Measurements from ENCODE around the gene LDLRAD4. TPM values are rescaled to one million over a fixed set of nuclear protein-coding genes. Genes with fewer than 3 reads are reported as not detected.

The LDLRAD4 gene
- total and polyA plus RNA-seq, 2 donors (not counting 1 experiment from before 2014, with no cell fraction given): 13.9 to 35.7 TPM

DNA sequence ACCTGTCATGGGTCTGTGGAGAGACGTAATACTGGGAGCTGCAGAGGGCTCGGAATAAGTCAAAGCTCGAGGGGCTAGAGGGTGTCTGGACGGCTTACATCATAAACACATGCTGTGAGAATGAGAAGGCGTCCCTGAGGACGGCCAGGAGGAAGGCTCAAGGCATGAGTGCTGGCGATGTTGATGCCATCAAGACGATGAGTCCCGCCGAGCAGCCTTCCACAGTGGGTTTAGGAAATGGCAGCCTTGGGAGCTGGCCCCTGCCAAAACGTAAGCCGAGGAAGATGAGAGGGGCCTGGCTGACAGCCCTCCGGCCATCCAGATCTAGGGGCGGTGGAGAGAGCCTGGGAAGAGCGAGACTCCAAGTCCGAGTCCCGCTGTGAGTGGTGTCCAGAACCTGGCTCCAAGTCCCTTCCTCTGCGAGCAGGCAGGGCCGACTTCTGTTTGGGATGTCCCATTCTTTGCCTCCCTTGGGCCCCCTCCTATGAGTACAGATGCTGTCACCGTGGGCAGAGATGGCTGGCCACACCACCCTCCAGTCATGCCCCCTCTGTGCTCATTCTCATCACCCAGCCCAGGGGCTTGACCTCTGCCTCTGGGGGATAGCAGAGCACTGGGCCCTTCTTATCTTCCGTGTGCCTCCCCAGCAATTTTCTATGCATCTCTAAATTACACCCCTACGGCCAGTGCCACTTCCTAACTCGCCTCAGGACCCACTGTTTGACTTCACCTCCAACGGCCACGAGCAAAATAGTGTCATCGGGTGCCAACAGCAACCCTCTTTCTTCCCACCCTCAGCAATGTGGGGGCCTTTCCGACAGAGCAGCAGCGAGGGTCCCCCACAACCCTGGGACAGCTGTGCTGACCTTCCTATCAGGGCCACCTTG, 332.1 kb downstream of the LDLRAD4 start:
- Histone ChIP-seq H2AFZ (ENCODE audit: insufficient read depth, low read depth, low read length, poor library complexity, severe bottlenecking) (no peak overlapping the region), H3K4me1 (ENCODE audit: control insufficient read depth in 2 of 2, insufficient read depth in 2 of 2, low read length in 2 of 2) (peaks cover 20 to 21% of the 10 kb centered on the region in 2 donors), H3K36me3 (replicated peaks in 1 of 2; ENCODE audit: control extremely low read depth in 1 of 2, control insufficient read depth in 1 of 2, extremely low read depth in 1 of 2, insufficient read depth in 2 of 2, low read length in 1 of 2) (no peaks in the 10 kb centered on the region), H3K79me2 (ENCODE audit: control insufficient read depth, insufficient read depth, low read length) (peaks cover 39% of the 10 kb centered on the region), H3K4me3 (ENCODE audit: control extremely low read depth in 1 of 5, extremely low read depth in 1 of 5, insufficient read depth in 1 of 5, low read depth in 2 of 5, low read length in 4 of 5) (no peak overlapping the region), H3K27ac (ENCODE audit: low read length in 2 of 2) (no peak overlapping the region), H3K4me2 (replicated peaks; ENCODE audit: low read depth, low read length, poor library complexity, severe bottlenecking) (no peak overlapping the region), H3K9me3 (ENCODE audit: control extremely low read depth in 1 of 3, control insufficient read depth in 2 of 3, insufficient read depth in 1 of 3, low read length in 2 of 3) (peaks cover 0 to 15% (median 4%) of the 10 kb centered on the region in 3 donors), H3K9ac (ENCODE audit: low read length) (no peak overlapping the region), H3K27me3 (replicated peaks in 1 of 4; ENCODE audit: control extremely low read depth in 1 of 4, control insufficient read depth in 3 of 4, insufficient read depth in 4 of 4, low read length in 3 of 4) (no peaks in the 10 kb centered on the region), H4K20me1 (ENCODE audit: control insufficient read depth, insufficient read depth, low read length, poor library complexity, severe bottlenecking) (no peaks in the 10 kb centered on the region)
- ChIA-PET POLR2A (no interaction called here), CTCF (interaction anchor here (1.3 to 3.3 kb wide), 3 partner anchors 7 to 82 kb away, joined by 3 to 26 read pairs (median 12); no protein-coding TSS in a partner anchor)
- Mint-ChIP-seq H3K4me3 (no peak overlapping the region), H3K4me1 (peaks cover 15% of the 10 kb centered on the region), H3K27ac (peak overlapping the region; percentile 17), H3K9me3 (ENCODE audit: insufficient read depth) (no peaks in the 10 kb centered on the region), H3K27me3 (peaks cover 5% of the 10 kb centered on the region)
- DNase-seq (no peak), ATAC-seq (ENCODE audit: low read depth) (no peak)
- 97% methylated on average over 27 of the region's 28 CpGs for WGBS (ENCODE audit: insufficient coverage)
- intact Hi-C loops (cut with micrococcal nuclease): no loop called here
- TF ChIP-seq CTCF (IDR thresholded peaks at IDR 0.05) (no peak), EZH2 (IDR thresholded peaks at IDR 0.05; ENCODE audit: borderline replicate concordance, insufficient read depth, low read depth, low read length, poor library complexity, severe bottlenecking) (no peak)

- Mint-ChIP-seq H3K4me1 (peaks cover 15% of the 10 kb centered on the region), H3K27me3 (peaks cover 5% of the 10 kb centered on the region), H3K4me3 (no peak overlapping the region), H3K9me3 (ENCODE audit: insufficient read depth) (no peaks in the 10 kb centered on the region), H3K27ac (no peak overlapping the region)
- H3K4me2 ChIP-seq (replicated peaks; ENCODE audit: low read depth, low read length, poor library complexity, severe bottlenecking): no peak overlapping the region
- no peak overlapping the region for H3K27ac ChIP-seq (ENCODE audit: low read length in 2 of 2)
- no peaks in the 10 kb centered on the region for H3K27me3 ChIP-seq (replicated peaks in 1 of 4; ENCODE audit: control extremely low read depth in 1 of 4, control insufficient read depth in 3 of 4, insufficient read depth in 4 of 4, low read length in 3 of 4)
- no peak for TF ChIP-seq CTCF (IDR thresholded peaks at IDR 0.05)
- no peak for TF ChIP-seq EZH2 (IDR thresholded peaks at IDR 0.05; ENCODE audit: borderline replicate concordance, insufficient read depth, low read depth, low read length, poor library complexity, severe bottlenecking)
- intact Hi-C loops (cut with micrococcal nuclease): no loop called here
- no peaks in the 10 kb centered on the region for H3K36me3 ChIP-seq (replicated peaks in 1 of 2; ENCODE audit: control extremely low read depth in 1 of 2, control insufficient read depth in 1 of 2, extremely low read depth in 1 of 2, insufficient read depth in 2 of 2, low read length in 1 of 2)
- no peak overlapping the region for H3K4me3 ChIP-seq (ENCODE audit: control extremely low read depth in 1 of 5, extremely low read depth in 1 of 5, insufficient read depth in 1 of 5, low read depth in 2 of 5, low read length in 4 of 5)
- peaks cover 33% of the 10 kb centered on the region for H3K79me2 ChIP-seq (ENCODE audit: control insufficient read depth, insufficient read depth, low read length)
- DNase-seq (no peak), ATAC-seq (ENCODE audit: low read depth) (no peak)
- CTCF ChIA-PET: interaction anchor here (1.2 to 1.3 kb wide), 2 partner anchors 78 to 82 kb away, joined by 3 to 6 read pairs; no protein-coding TSS in a partner anchor
- H4K20me1 ChIP-seq (ENCODE audit: control insufficient read depth, insufficient read depth, low read length, poor library complexity, severe bottlenecking): no peaks in the 10 kb centered on the region
- POLR2A ChIA-PET: no interaction called here
- 95% methylated on average over 5 of the region's 5 CpGs for WGBS (ENCODE audit: insufficient coverage)
- H2AFZ ChIP-seq (ENCODE audit: insufficient read depth, low read depth, low read length, poor library complexity, severe bottlenecking): no peak overlapping the region
- H3K9me3 ChIP-seq (ENCODE audit: control extremely low read depth in 1 of 3, control insufficient read depth in 2 of 3, insufficient read depth in 1 of 3, low read length in 2 of 3): peaks cover 0 to 15% (median 4%) of the 10 kb centered on the region in 3 donors
- no peak overlapping the region for H3K9ac ChIP-seq (ENCODE audit: low read length)
- H3K4me1 ChIP-seq (ENCODE audit: control insufficient read depth in 2 of 2, insufficient read depth in 2 of 2, low read length in 2 of 2): peaks cover 20 to 21% of the 10 kb centered on the region in 2 donors
Measured at GRCh38 chr18:13551305-13551603, 332.7 kb downstream of the LDLRAD4 start.
